HL-60 (cell line): ENCODE results near the gene FAM72C.
"Not testable (repeated sequence)": the region's sequence is repeated elsewhere in the genome, so short reads cannot be mapped to it uniquely, and the experiment has no call there.

Experiments used
- DNase-seq, 2 experiments: peaks; one replicate each; pipeline ENCODE4 v3.0.0-alpha.2; 2010 to 2020; ENCODE audit warnings: low read depth in 1 of 2, low spot score in 1 of 2
- H3K27ac ChIP-seq: fragments of 250-450 bp; sonication (Bioruptor Pico); replicated peaks from 2 replicates; pipeline ENCODE4 v1.5.1; 2020; ENCODE audit warnings: mild to moderate bottlenecking, moderate library complexity
- H3K27me3 ChIP-seq: fragments of 250-450 bp; sonication (Bioruptor Pico); 2 replicates; pipeline ENCODE4 v1.5.1; 2021; ENCODE audit warnings: mild to moderate bottlenecking, moderate library complexity; ENCODE audit not compliant: insufficient read depth, poor library complexity, severe bottlenecking
- H3K4me3 ChIP-seq: replicated peaks from 2 replicates; pipeline ENCODE4 v1.5.1; 2011; ENCODE audit warnings: mild to moderate bottlenecking, control low read depth, low read length; ENCODE audit not compliant: insufficient read depth

FAM72C gene

DNA sequence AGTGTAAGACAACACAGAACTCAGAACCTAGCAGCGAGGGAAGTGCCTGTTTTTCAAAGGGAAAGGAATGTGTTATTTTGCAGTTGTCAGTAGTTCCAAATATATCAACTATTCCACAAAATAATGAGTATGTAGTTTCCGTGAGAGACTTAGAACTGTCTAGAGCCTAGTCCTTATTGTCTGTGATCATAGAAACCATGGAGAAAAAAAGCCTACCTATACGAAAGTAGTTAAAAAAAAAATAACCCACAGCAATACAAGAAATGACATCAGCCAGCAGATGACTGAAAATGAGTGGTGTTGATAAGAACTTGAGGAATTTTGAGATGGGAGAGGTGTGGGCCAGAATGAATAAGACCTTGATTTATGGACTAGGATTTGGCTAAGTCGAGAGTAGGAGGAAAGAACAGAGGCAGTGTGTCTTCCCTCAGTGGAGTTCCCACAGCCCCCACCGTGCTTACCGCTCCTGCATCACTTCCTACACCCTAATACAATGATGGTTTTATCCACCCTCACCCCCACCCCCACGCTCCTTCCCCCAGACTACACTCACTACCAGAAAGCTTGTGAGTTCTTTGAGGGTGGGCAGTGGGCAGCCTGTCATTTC, 21.6 kb upstream of the FAM72C start:
- not testable (repeated sequence) for H3K27me3 ChIP-seq, H3K27ac ChIP-seq, H3K4me3 ChIP-seq, DNase-seq

DNA sequence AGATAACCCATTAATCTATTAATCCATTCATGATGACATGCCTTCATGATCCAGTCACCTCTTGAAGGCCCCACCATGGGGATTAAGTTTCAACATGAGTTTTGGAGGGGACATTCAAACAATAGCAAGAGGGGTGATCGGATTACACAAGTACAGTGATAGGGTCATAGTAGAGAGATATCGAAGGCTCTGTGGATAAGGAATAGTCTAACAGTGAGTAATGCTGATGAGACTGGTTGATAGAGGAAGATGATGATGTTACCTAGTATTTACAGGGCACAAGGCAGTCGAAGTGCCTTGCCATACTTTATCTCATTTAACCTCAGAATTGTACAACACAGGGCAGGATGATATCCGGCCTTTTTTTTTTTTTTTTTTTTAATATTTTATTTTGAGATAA, 18.9 kb upstream of the FAM72C start:
- H3K27me3 ChIP-seq, H3K27ac ChIP-seq, H3K4me3 ChIP-seq, DNase-seq: not testable (repeated sequence)

DNA sequence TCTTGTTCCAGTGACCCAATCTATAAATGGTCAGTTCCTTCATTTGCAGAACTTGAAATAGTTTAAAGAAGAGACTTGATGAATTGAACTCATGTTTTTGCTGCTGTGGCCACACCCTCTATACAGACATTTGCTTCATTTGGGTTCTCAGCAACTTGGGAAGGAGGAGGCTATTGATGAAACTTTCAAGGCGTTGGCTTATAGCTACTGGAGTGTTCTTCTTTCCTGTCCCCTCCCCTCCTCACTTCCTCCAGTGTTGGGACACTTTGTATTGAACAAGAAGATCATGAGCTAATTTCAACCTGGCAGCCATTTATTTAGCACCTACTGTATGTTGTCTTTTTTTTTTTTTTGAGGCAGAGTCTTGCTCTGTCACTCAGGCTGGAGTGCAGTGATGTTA, 17.9 kb upstream of the FAM72C start:
- not testable (repeated sequence) for DNase-seq, H3K27ac ChIP-seq, H3K27me3 ChIP-seq, H3K4me3 ChIP-seq

DNA sequence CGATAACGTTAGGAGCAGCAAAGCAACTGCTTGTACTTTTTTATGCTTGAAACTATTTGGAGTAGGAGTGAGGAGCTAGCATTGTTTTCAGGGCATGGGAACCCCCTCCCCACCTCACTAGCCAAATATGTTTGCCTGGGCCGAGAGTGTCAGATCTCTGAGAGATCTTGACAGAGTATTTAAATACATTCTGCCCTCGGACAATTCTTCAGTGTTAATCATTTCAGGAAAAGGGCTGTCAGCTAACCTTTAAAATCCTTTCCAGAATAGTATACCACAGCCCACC, 17.6 kb upstream of the FAM72C start:
- not testable (repeated sequence) for H3K27me3 ChIP-seq, H3K4me3 ChIP-seq, DNase-seq, H3K27ac ChIP-seq

DNA sequence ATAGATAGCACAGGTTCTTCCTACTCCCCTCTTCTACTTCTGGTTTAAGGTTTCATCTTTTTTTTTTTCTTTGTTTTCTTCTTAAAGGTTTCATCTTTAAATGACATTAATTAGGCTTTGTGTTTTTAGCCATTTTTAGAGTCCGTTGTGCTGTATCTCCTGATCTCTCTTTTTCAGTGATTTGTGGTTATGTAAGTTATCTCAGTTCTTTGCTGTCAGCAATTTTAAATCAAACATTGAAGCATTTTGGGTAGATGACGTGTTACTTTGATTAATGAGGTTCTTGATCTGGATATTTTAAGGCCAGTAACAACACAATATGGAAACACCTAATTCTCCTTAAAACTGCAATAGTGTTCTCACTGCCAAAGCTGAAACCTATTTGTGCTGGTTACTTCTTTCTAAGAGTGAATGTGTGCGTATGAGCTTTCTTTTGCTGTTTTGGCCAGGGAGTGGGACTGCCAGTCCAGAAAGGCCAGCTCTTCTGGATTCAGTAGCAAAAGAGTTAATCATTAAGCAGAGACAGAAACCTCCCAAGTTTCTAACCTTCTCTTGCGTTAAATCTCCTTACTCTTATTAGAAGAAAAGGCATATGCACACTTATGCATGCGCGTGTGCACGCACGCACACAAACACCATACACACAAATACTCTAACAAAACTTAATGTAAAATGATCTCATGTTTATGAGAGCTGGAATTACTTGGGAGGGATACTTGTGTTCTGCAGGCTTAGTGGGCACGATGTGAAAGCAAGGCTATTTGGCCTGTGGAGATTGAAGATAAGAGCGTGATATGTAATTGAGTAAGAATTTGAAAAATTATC, 17.0 kb upstream of the FAM72C start:
- not testable (repeated sequence) for H3K27ac ChIP-seq, DNase-seq, H3K4me3 ChIP-seq, H3K27me3 ChIP-seq

DNA sequence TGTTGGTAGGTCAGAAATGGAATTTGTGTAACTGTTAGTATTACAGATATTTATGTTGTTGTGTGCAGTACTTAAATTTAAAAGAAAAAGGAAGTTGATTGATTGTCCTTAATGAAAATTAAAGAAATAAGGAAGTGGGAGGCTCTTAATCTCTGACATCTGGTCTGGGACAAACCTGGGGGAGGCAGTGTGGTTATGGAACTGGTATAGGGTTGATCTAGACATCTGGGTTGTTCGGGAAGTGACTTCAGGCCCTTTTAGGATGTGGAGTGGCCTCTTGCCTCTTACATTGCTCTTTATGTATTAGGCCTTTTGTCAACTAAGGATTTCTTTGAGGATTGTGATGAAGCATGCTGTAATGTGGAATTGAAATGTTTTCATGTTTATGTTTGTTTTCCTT, 16.1 kb upstream of the FAM72C start:
- DNase-seq, H3K27me3 ChIP-seq, H3K4me3 ChIP-seq, H3K27ac ChIP-seq: not testable (repeated sequence)

DNA sequence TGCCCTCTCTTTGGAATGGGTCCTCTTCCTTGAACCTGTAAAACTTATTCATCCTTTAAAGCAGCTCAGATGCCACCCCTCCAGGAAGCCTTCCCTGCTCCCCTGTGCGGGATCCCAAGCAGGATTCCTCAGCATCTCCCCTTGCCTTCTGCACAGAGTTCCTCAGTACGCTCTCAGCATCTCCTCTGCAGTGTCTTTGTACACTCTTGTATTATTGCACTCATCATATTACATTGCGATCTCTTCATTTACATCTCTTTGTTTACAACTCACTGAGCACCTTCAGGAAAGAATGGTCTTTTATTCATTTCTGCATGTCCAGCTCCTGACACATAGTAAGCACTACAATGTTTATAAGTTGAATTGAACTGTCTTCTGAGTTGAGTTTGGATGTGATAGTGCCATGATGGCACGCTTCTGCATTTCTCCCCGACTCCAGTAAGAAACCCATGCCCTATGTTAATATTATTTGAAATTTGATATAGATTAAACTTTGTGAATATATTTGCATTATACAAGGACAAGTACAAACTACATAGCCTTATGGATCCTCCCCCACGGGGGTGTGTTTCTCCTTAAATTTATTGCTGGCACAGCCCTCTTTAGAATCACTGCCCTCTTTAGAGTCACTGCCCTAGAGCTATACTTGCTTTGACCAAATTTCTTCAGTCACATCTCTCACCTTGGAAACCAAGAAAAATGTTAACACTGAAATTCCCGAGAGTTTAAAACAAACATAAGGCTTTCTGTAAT, 13.1 kb upstream of the FAM72C start:
- not testable (repeated sequence) for H3K27me3 ChIP-seq, H3K4me3 ChIP-seq, DNase-seq, H3K27ac ChIP-seq

DNA sequence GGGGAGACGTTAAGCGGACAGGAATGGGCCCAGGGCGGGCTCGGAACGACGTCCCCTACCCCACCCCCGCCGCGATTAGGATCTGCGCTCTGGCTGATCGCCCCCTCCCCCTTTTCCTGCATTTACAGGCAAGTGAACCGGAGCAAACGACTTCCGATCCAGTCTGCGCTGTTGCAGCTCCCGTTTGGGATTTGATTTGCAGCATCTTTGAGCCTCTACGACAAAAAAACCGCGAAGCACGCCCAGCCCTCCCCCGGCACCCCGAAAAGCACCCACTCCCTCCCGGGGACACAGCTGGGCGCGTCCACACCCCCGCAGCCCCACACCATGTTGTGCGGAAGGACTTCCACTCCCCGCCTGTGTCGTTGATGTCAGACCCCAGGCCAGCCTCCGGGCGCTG, 2.6 kb upstream of the FAM72C start:
- H3K27me3 ChIP-seq, DNase-seq, H3K27ac ChIP-seq: not testable (repeated sequence)
- H3K4me3 ChIP-seq, result peak overlapping the region; percentile 30

DNA sequence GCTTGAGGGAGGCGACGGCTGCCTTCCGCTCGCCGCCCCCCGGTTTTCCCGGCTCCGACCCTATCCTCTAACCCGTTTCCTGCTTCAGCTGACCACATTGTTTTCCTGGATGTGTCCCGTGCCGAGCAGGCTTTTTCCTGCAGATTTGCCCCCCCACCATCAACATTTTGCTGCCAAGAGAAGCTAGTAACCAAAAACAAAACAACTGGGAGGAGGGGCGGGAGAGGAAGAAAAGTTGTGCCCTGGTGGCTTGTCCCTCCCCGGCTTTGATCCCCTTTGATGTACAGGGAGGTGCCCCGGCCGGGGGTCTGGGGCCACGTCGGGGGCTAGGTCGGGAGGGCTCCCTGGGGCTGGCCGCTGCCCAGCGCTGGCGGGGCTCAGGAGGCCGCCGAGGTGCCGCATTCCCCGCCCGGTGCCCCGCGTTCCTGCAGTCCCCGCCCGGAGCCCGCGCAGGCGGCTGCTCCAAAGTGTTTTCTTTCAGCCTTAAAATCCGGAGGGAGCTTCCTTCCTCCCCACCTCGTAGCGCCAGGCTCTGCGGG, 2.2 kb upstream of the FAM72C start:
- peak overlapping the region; percentile 31 for H3K4me3 ChIP-seq
- DNase-seq, H3K27ac ChIP-seq, H3K27me3 ChIP-seq: not testable (repeated sequence)

DNA sequence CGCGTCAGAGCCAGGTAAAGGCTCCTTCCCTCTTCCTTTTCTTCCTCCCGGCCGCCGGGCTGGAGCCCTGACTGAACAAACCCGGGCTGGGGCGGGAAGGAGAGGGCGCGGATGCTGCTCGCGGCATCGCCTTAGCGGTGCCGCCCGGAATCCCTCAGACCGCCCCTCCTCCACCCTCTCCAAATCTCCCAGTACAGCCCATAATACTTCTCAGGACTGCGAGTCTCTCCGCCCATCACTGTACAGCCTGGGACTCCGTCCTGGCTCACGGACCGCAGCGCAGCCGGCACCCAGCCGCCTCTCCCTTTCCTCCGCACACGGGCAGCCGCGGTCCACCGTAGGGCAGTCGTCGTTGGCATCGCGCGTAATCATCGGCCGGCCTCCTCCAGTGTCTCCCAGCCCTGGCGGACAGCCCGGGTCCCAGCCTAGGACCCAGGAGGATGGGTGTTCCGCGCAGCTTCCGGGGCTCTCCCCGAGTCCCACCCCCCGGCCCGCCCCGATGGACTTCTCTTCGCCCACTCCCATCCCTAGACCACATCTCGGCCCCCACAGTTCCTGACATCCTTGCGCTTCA, 1.1 kb upstream of the FAM72C start:
- not testable (repeated sequence) for DNase-seq, H3K27me3 ChIP-seq, H3K4me3 ChIP-seq, H3K27ac ChIP-seq

DNA sequence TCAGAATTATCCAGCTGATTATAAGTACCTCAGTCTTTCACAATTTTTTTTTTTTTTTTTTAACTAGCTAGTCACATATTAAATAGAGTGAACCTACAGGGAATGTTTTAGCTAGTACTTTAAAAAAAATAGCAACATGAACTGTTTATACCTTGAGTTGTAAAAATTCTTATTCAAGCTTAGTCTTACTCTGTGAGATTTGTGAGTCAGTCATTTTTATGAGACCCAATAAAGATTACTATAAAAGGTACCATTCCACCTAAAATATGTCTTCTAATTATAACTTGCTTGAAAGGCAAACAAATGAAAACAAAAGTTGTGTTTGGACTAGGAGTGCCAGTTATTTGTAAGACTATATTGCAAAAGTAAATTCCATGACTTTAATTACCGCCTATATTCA, 5.9 kb downstream of the FAM72C start:
- not testable (repeated sequence) for DNase-seq, H3K4me3 ChIP-seq, H3K27ac ChIP-seq, H3K27me3 ChIP-seq

DNA sequence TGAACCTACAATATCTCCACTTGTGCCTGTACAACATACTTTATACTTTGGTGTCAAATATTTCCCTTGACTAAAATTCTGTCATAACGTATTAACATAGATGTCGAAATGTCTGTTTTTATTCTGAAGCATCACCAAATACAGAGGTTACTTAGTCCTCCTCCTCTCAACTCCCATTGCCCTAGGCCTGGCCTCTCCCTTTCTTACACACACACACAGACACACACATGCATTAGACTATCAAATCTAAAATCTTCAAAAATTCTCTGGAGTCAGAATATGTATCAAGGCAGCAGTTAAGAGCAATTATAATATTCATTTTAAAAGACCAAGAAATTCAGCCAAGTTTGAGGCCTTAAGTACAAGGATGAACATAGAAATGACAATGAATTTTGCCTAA, 7.5 kb downstream of the FAM72C start:
- not testable (repeated sequence) for H3K27me3 ChIP-seq, H3K4me3 ChIP-seq, DNase-seq, H3K27ac ChIP-seq

DNA sequence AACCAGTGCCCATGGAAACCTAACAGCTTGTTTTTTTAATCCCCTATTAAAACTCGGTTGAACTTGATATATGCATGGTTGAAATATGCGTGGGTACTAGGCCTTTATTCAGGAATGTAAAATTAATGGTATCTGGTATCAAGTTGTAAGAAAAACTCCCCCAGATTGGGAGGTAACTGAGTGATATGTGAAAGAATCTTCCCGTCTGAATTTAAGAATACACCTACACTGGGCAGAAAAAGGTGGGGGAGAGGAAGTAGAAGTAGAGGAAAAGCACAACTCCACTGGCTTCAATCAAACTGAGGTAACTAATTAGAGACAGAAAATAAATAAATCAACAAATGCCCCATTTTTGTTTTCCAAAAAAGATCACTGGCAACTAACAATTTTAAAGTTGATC, 15.9 kb downstream of the FAM72C start:
- not testable (repeated sequence) for H3K27ac ChIP-seq, H3K27me3 ChIP-seq, H3K4me3 ChIP-seq, DNase-seq

DNA sequence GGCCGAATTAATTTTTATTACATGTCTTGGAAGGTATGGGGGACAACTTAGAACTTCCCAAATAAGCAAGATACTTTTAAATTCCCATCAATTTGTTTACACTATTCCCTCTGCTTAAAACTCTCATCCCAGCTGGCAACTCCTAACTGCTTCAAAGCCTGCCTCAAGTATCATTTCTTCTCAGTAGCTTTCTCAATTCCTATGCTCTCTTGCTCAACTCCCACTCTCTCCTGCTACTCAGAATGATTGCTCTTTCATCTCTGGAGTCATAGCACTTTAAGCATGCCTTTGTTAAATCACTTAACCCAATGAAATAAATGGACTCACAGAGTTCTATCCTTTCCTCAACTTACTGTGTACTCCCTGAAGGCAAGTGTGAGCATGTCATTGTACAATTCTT, 18.9 kb downstream of the FAM72C start:
- not testable (repeated sequence) for DNase-seq, H3K4me3 ChIP-seq, H3K27me3 ChIP-seq, H3K27ac ChIP-seq
